ENCODE measurements around the gene LMO2.

Gene LMO2

DNA sequence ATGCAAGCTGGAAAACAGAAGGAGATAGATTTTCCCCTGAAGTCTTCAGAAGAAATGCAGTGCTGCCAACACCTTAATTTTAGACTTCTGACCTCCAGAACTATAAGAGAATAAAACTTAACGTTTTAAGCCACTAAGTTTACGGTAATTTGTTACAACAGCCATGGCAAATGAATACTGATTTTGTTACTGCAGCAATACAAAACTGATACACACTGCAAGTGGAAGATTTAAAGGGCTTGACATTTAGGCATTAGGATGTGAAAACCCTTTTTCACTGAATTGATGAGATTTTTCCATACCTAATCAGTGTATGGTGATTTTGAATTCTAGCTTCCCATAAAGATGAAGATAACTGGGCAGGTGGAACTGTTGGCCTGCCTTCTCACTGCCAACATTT lies 22.1 kb upstream of the LMO2 start:
- no peak for DNase-seq (ENCODE audit: low read depth in 3 of 3)

DNA sequence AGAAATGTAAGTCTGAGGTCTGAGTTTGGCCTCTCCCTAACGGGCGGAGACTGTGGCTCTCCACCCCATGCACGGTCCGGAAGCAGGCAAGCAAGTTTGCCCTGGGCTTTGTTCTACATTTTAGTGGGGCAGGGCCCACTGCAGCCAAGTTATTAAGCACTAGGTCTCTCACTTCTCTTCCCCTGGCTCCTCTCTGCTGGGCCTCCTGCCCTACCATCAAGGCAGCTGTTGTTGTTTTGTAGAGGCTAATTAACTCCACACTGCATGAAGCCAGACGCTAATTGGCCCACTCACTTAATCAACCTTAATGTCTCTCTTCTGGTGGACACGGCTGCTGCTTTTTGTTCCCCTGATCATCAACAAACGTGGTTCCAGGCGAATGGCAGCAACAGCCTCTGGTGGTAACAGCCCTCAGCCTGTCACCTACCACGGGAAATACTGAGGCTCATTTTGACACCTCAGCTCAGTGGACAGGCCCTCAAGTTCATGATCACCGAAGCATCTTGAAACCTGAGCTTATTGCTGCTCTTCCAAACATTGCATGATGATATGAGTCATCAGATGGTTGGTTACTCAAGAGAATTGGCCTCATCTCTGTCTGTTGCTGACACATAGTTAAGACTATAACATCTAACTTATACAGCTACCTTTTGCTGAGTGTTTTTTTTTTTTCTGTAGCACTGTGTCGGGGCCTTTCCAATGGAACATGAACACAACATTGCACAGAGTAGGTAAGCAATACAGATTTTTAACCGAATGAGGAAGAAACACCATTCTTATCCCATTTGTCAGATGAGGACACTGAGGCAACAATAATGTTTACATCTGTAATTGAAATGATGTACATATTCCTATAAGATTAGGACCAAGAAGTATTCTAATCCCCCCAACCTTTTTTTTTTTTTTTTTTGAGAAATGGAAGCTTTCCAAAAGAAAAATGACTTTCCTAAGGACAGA lies 20.8 kb upstream of the LMO2 start:
- DNase-seq (ENCODE audit: low read depth in 3 of 3), result no peak

- DNase-seq (ENCODE audit: low read depth in 3 of 3), result no peak
These were observed 19.1 kb upstream of the LMO2 start for GRCh38 chr11:33910958-33911339.

GRCh38 chr11:33910296-33910957 lies 18.6 kb upstream of the LMO2 start:
- DNase-seq (ENCODE audit: low read depth in 3 of 3), result no peak

GRCh38 chr11:33909552-33909951 lies 17.7 kb upstream of the LMO2 start:
- no peak for DNase-seq (ENCODE audit: low read depth in 3 of 3)

DNA sequence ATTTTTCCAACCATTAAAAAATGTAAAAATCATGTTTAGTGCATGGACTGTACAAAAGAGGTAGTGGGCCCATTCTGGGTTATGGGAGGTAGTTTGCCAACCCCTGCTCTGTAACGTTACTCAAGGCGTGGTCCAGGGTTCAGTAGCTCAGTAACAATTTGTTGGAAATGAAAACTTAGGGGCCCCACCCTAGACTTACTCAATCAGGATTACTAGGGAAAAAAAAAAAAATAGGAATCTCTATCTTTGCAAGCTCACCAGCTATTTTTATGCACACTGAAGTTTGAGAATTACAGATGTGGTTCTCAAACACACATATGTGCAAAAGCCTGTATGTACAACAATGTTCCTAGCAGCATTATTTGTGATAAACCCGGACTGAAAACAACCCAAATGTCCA lies 17.3 kb upstream of the LMO2 start:
- DNase-seq (ENCODE audit: low read depth in 3 of 3), result no peak

DNA sequence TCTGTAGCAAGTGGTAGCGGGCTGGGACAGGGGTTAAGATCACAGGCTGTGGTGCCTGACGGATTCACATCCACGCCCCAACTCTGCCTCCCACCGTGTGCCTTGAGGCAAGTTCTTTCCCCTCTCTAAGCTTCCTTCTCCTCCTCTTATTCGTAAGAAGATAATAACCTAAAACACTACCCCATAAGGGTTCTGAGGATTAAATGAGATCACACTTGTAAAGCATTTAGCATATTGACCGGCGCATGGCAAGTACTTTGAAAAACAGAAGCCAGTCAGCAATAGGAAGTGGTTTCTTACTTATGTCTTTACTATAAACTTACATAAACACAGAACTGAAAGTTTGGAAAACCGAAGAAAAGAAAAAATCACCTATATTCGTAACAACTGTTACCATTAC lies 15.5 kb upstream of the LMO2 start:
- DNase-seq (ENCODE audit: low read depth in 3 of 3), result no peak

- no peak for DNase-seq (ENCODE audit: low read depth in 3 of 3)
These were observed 14.8 kb upstream of the LMO2 start for GRCh38 chr11:33906484-33907186.

DNA sequence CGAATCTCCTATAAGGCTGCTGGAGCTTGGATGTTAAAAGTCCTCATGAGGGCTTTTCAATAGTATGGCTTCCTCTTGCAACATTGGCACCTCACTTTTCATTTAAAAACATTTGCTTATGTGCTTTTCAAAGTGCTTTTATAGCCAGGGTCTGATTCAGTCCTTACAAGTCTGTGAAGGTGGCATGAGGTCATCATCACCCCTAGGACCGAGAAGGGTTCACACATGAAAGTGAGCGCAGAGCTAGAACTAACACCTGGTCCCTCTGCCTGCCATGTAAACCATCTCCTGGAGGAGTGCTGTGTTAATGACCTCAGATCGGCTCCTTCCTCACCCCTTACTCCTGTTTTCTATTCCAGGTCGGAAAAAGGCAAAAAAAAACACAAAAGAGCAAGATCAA lies 12.2 kb upstream of the LMO2 start:
- DNase-seq (ENCODE audit: low read depth in 3 of 3), result no peak

- DNase-seq (ENCODE audit: low read depth in 3 of 3), result no peak
These were observed 8.4 kb upstream of the LMO2 start for GRCh38 chr11:33900159-33900840.

- no peak for DNase-seq (ENCODE audit: low read depth in 3 of 3)
These were observed 7.6 kb upstream of the LMO2 start for GRCh38 chr11:33899400-33900037.

DNA sequence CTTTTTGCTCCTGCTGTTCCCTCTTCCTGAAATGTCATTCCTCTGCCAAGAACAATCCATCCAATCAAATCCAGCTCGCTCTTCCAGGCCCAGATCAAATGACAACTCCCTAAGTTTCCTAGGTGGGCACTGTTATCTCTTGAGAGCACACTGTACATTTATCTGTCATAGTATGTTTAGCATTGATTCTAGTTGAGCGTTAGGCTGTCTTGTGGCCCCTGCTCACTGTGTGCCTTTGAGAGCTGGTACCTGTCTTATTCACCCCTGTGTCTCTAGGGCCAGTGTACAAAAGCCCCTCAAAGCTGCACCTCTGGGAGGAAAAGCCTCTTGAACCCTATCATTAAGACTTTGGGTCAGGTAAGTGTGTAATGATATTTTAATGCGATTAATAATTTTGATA lies 7.1 kb upstream of the LMO2 start:
- no peak for DNase-seq (ENCODE audit: low read depth in 3 of 3)

DNA sequence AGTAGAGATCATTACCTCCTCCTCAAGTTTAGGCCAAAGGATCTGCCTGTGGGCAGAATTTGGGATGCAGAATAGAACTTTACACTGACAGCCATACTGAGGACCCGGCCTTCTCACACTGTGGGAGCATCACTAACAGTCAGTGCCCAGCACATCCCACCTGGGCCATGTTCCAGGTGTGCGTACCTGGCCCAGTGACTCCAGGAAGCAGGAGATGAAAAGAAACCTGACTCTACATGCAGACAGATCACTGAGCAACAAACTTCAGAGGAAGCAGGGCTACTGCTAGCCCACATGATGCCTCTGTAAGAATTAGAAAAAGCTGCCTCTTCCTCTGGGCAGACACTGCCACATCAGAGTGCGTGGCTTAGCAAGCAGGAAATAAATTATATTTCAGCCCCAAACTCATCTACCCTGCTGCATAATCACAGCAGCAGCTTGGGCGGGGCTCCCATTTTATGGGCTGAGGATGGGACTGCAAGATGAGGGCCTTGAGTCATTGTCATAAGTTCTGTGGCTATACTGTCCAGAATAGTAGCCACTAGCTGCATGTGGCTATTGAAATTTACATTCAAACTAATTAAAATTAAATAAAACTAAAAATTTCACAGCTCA lies 6.0 kb upstream of the LMO2 start:
- no peak for DNase-seq (ENCODE audit: low read depth in 3 of 3)

DNA sequence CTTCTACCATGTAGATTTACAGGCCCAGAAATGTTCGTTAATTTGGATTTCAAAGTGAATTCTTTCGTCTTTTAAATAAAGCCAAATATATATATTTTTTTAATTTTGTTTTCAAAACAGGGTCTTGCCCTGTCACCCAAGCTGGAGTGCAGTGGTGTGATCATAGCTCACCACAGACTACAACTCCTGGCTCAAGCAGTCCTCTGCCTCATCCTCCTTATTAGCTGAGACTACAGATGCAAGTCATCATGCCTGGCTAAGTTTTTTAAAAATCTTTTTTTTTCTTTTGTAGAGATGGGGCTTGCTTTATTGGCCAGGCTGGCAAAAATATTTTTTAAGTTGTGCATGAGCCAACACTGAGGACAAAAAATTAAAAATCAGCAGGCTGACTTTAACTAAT lies 5.0 kb upstream of the LMO2 start:
- DNase-seq (ENCODE audit: low read depth in 3 of 3), result no peak

- DNase-seq (ENCODE audit: low read depth in 3 of 3), result no peak
These were observed 3.9 kb upstream of the LMO2 start for GRCh38 chr11:33895752-33896137.

DNA sequence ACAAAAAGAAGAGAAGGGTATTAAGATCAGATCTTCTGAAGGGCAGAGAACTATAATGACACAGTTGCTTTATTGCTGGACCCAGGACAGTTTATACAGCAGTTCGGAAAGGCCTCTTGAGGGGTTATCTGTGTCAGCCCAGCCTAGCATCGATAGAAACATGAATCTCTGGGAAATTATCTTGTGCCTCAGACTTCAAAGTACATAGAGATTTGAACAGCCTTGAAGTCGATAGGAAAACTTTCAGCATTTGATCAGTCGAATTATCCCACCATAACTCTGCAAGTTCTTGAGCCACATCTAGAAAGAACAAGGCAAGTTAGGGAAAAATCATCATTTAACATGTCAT lies 2.5 kb upstream of the LMO2 start:
- DNase-seq (ENCODE audit: low read depth in 3 of 3), result no peak

DNA sequence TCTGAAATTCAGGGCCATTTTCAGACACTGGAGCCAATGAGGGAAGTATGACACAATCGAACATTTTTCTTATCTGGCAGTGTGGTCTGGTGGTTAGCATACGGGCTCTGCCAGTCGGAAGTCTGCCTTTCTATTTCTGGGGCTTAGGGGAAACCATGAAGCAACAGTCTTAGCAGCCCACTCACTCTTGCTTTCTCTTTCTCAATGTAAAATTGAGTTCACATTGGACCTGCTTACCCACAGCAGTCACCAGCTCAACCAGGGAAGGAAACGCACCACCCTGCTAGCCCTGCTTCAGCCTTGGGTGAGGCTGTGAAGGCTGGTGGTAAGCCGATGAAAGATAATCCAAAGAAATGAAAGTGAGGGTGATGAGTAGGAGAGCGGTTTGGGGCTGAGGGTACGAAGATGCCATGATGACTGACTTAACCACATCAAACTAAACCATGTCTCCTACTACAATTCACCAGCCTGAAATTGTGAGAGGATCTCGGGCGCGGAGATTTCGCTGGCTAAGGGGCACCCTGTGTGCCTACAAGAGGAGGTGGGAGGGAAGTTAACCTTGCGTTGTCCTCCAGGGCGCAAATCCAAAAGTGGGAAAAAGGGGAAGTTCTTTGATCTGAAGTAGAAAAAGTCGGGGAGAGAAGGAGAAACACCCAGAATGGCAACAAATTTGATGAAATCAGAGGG lies 2.0 kb upstream of the LMO2 start:
- DNase-seq (ENCODE audit: low read depth in 3 of 3), result peak; percentile 53 to 79 (median 58)

DNA sequence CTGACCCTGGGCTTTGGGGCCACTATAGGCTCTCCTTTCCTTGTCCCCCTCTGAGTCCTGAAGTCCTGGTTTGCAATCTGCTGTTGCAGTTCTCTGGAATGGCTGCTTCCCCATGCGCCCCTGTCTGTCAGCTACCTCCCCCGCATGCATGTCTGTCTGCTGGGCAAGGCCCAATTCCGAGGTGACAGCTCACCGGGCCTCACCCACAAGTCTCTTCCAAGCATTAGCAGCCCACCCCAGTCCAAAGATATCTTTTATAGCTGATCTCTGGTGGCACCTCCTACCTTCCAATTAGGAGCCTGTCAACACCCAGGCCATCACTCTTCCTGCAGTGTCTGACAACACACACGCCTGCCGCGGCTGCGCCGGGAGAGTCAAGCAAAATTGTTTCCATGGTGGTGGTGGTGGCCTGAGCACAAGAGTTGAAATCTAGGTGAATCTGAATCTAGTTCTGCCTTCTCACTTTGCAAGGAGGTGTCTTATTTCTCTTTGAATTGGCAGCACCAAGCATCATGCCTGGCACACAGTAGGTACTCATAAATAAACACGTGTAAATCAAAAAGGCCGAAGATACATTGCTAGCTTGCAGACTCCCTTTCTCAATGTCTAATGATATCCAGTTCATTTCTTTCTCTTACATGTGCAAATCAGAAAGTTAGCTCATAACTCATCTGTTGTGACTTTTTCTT lies 1.2 kb upstream of the LMO2 start:
- no peak for DNase-seq (ENCODE audit: low read depth in 3 of 3)

GRCh38 chr11:33889821-33890378 lies 2.0 kb downstream of the LMO2 start:
- no peak for DNase-seq (ENCODE audit: low read depth in 3 of 3)

GRCh38 chr11:33889296-33889695 lies 2.6 kb downstream of the LMO2 start:
- no peak for DNase-seq (ENCODE audit: low read depth in 3 of 3)
